Measurements from ENCODE around the gene E2F2.

- TF ChIP-seq RAD21 (IDR thresholded peaks at IDR 0.05; ENCODE audit: low read length) (no peak), CTCF (conservative IDR thresholded peaks at IDR 0.05; ENCODE audit: low read depth, low read length) (no peak), SMC3 (IDR thresholded peaks at IDR 0.05; ENCODE audit: low read depth, low read length) (no peak), POLR2A (IDR thresholded peaks at IDR 0.05; ENCODE audit: low read depth, low read length) (no peak), CEBPB (IDR thresholded peaks at IDR 0.05; ENCODE audit: low read depth, low read length) (no peak), MAFK (IDR thresholded peaks at IDR 0.05; ENCODE audit: low read depth, low read length) (no peak), ELK1 (IDR thresholded peaks at IDR 0.05; ENCODE audit: borderline replicate concordance, low read depth, low read length) (no peak), CHD1 (IDR thresholded peaks at IDR 0.05; ENCODE audit: low read depth, low read length) (no peak)
These were observed 52.0 kb downstream of the E2F2 start for GRCh38 chr1:23478896-23479665.

Data from IMR-90 (cell line).